ENCODE measurements around the gene ZNF212.

- TF ChIP-seq POLR2AphosphoS5 (IDR thresholded peaks at IDR 0.05) (no peak), TAF1 (IDR thresholded peaks at IDR 0.05; ENCODE audit: low read depth) (no peak), CTCF (IDR thresholded peaks at IDR 0.05; ENCODE audit: poor library complexity, severe bottlenecking) (no peak), EP300 (conservative IDR thresholded peaks at IDR 0.05; ENCODE audit: poor library complexity, severe bottlenecking) (no peak), RAD21 (conservative IDR thresholded peaks at IDR 0.05) (no peak), EZH2 (IDR thresholded peaks at IDR 0.05; ENCODE audit: borderline replicate concordance, insufficient read depth, low read length, poor library complexity, severe bottlenecking) (no peak), MXI1 (conservative IDR thresholded peaks at IDR 0.05; ENCODE audit: poor library complexity, severe bottlenecking) (no peak), SMC3 (conservative IDR thresholded peaks at IDR 0.05; ENCODE audit: poor library complexity) (no peak)
Observed at GRCh38 chr7:149225106-149225505, 14.3 kb upstream of the ZNF212 start.

Measured in neural cell (in vitro differentiated cells).